Measurements from ENCODE around the gene ITPR2.
"Not testable (repeated sequence)": the region's sequence is repeated elsewhere in the genome, so short reads cannot be mapped to it uniquely, and the experiment has no call there.

The ITPR2 gene

GRCh38 chr12:26564391-26564790 is 268.6 kb downstream of the ITPR2 start:
- no peak for DNase-seq (ENCODE audit: low read depth)

- no peak for DNase-seq (ENCODE audit: low read depth)
Measured at GRCh38 chr12:26563552-26563951, 269.4 kb downstream of the ITPR2 start.

GRCh38 chr12:26557326-26557725 is 275.7 kb downstream of the ITPR2 start:
- no peak for DNase-seq (ENCODE audit: low read depth)

- DNase-seq (ENCODE audit: low read depth) = no peak
Measured at GRCh38 chr12:26556916-26557315, 276.1 kb downstream of the ITPR2 start.

GRCh38 chr12:26555139-26555538 is 277.9 kb downstream of the ITPR2 start:
- no peak for DNase-seq (ENCODE audit: low read depth)

- DNase-seq (ENCODE audit: low read depth) = no peak
Measured at GRCh38 chr12:26554332-26554731, 278.7 kb downstream of the ITPR2 start.

GRCh38 chr12:26551385-26551784 is 281.6 kb downstream of the ITPR2 start:
- no peak for DNase-seq (ENCODE audit: low read depth)

GRCh38 chr12:26548227-26548626 is 284.8 kb downstream of the ITPR2 start:
- DNase-seq (ENCODE audit: low read depth) = no peak

- DNase-seq (ENCODE audit: low read depth) = no peak
Measured at GRCh38 chr12:26546535-26547314, 286.3 kb downstream of the ITPR2 start.

GRCh38 chr12:26539131-26539530 is 293.9 kb downstream of the ITPR2 start:
- no peak for DNase-seq (ENCODE audit: low read depth)

- no peak for DNase-seq (ENCODE audit: low read depth)
Measured at GRCh38 chr12:26537651-26538050, 295.3 kb downstream of the ITPR2 start.

- no peak for DNase-seq (ENCODE audit: low read depth)
Measured at GRCh38 chr12:26537126-26537525, 295.9 kb downstream of the ITPR2 start.

GRCh38 chr12:26535826-26536225 is 297.2 kb downstream of the ITPR2 start:
- no peak for DNase-seq (ENCODE audit: low read depth)

- no peak for DNase-seq (ENCODE audit: low read depth)
Measured at GRCh38 chr12:26534071-26534470, 298.9 kb downstream of the ITPR2 start.

- no peak for DNase-seq (ENCODE audit: low read depth)
Measured at GRCh38 chr12:26533211-26533610, 299.8 kb downstream of the ITPR2 start.

GRCh38 chr12:26530461-26530860 is 302.5 kb downstream of the ITPR2 start:
- no peak for DNase-seq (ENCODE audit: low read depth)

- no peak for DNase-seq (ENCODE audit: low read depth)
Measured at GRCh38 chr12:26528943-26529342, 304.1 kb downstream of the ITPR2 start.

- no peak for DNase-seq (ENCODE audit: low read depth)
Measured at GRCh38 chr12:26527682-26528081, 305.3 kb downstream of the ITPR2 start.

GRCh38 chr12:26524862-26525465 is 308.0 kb downstream of the ITPR2 start:
- DNase-seq (ENCODE audit: low read depth) = no peak

GRCh38 chr12:26523708-26524150 is 309.3 kb downstream of the ITPR2 start:
- DNase-seq (ENCODE audit: low read depth) = peak; percentile 86

GRCh38 chr12:26520869-26521268 is 312.1 kb downstream of the ITPR2 start:
- DNase-seq (ENCODE audit: low read depth) = no peak

GRCh38 chr12:26520109-26520508 is 312.9 kb downstream of the ITPR2 start:
- no peak for DNase-seq (ENCODE audit: low read depth)

GRCh38 chr12:26519462-26519861 is 313.5 kb downstream of the ITPR2 start:
- DNase-seq (ENCODE audit: low read depth) = no peak

GRCh38 chr12:26517320-26517719 is 315.7 kb downstream of the ITPR2 start:
- DNase-seq (ENCODE audit: low read depth) = not testable (repeated sequence)

Data from GM04504 (cell line).